ENCODE data around the gene WDR76.

- TF ChIP-seq CTCF (conservative IDR thresholded peaks at IDR 0.05; ENCODE audit: low read length) = no peak
- TF ChIP-seq EZH2phosphoT487 (IDR thresholded peaks at IDR 0.05; ENCODE audit: borderline replicate concordance, low read depth, low read length) = no peak
Measured at GRCh38 chr15:43915631-43916325, 89.0 kb downstream of the WDR76 start.

Measured in OCI-LY7 (cell line).